Activated CD4-positive, alpha-beta T cell treated with anti-CD3 and anti-CD28 coated beads, Interleukin-2, amount 50 U/mL, for 16 hours (primary cell): ENCODE data around the gene BUB1.
"Not testable (repeated sequence)": the region's sequence is repeated elsewhere in the genome, so short reads cannot be mapped to it uniquely, and the experiment has no call there.

Source experiments
- DNase-seq: peaks from one replicate; pipeline ENCODE4 v3.0.0-alpha.2; 2020

The BUB1 gene

GRCh38 chr2:110690083-110690965 is 12.5 kb upstream of the BUB1 start:
- no peak for DNase-seq

GRCh38 chr2:110688594-110689091 is 10.8 kb upstream of the BUB1 start:
- DNase-seq, result no peak

- not testable (repeated sequence) for DNase-seq
These were observed 10.1 kb upstream of the BUB1 start for GRCh38 chr2:110687775-110688484.

- no peak for DNase-seq
These were observed 5.0 kb upstream of the BUB1 start for GRCh38 chr2:110682872-110683271.

GRCh38 chr2:110682267-110682666 is 4.4 kb upstream of the BUB1 start:
- DNase-seq, result no peak

- DNase-seq, result no peak
These were observed 2.8 kb upstream of the BUB1 start for GRCh38 chr2:110680709-110681108.

- DNase-seq, result no peak
These were observed 2.0 kb upstream of the BUB1 start for GRCh38 chr2:110679865-110680264.

GRCh38 chr2:110679337-110679707 is 1.5 kb upstream of the BUB1 start:
- DNase-seq, result no peak

- peak; percentile 10 for DNase-seq
These were observed 834 bp upstream of the BUB1 start for GRCh38 chr2:110678457-110679336.

- peak; percentile 26 for DNase-seq
These were observed 783 bp downstream of the BUB1 start for GRCh38 chr2:110677080-110677479.

GRCh38 chr2:110675679-110676078 is 2.2 kb downstream of the BUB1 start:
- DNase-seq, result peak; percentile 19

GRCh38 chr2:110674620-110675555 is 3.0 kb downstream of the BUB1 start:
- peak; percentile 78 for DNase-seq

- DNase-seq, result no peak
These were observed 4.7 kb downstream of the BUB1 start for GRCh38 chr2:110673201-110673600.

- no peak for DNase-seq
These were observed 7.0 kb downstream of the BUB1 start for GRCh38 chr2:110670826-110671225.

- DNase-seq, result no peak
These were observed 8.8 kb downstream of the BUB1 start for GRCh38 chr2:110669079-110669478.

GRCh38 chr2:110667071-110667470 is 10.8 kb downstream of the BUB1 start:
- no peak for DNase-seq

- DNase-seq, result no peak
These were observed 13.7 kb downstream of the BUB1 start for GRCh38 chr2:110664135-110664534.

- DNase-seq, result no peak
These were observed 15.3 kb downstream of the BUB1 start for GRCh38 chr2:110662560-110662959.

GRCh38 chr2:110660558-110660957 is 17.3 kb downstream of the BUB1 start:
- DNase-seq, result no peak

- no peak for DNase-seq
These were observed 18.6 kb downstream of the BUB1 start for GRCh38 chr2:110659248-110659647.

- DNase-seq, result peak; percentile 39
These were observed 20.0 kb downstream of the BUB1 start for GRCh38 chr2:110657724-110658305.
